Keratinocyte (primary cell): ENCODE results near the gene UBQLN3.

Experiments
- CTCF ChIP-seq, 3 experiments: IDR thresholded peaks in 1 of 3; conservative IDR thresholded peaks in 1 of 3; optimal IDR thresholded peaks in 1 of 3; 2 replicates in 2 of 3; 3 replicates in 1 of 3; pipeline versions ENCODE3 to v1.5.1; 2011; ENCODE audit warnings: low read length in 3 of 3, mild to moderate bottlenecking in 3 of 3, moderate library complexity in 2 of 3, control low read depth in 1 of 3, inconsistent platforms in 1 of 3; ENCODE audit not compliant: insufficient read depth in 2 of 3; ENCODE audit errors: extremely low read depth in 1 of 3
- EZH2 ChIP-seq: IDR thresholded peaks from one replicate; pipeline ENCODE4 v1.6.1; 2012; ENCODE audit warnings: inconsistent platforms, mild to moderate bottlenecking, low read length, moderate library complexity

DNA sequence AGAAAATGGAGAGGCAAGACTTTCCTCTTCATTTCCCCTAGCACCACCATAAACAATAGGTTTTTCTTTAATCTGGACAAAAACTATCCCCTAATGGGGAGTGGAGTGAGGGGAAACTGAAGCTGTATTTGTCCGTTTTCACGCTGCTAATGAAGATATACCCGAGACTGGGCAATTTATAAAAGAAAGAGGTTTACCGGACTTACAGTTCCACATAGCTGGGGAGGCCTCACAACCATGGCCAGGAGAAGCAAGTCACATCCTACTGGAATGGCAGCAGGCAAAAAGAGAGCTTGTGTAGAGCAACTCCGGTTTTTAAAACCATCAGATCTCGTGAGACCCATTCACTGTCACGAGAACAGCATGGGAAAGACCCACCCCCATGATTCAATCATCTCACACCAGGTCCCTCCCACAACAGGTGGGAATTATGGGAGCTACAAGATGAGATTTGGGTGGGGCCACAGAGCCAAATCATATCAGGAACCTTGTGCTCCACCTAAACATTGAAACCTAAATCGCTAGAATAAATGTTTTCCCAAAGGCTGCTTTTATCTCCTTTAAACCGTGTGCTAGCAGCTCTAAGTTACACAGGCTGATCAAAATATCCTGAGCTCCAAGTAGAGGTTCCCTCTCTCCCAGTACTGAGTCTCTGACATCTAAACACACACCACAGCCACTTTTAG, 4.3 kb downstream of the UBQLN3 start:
- TF ChIP-seq EZH2 = no peak
- no peak for TF ChIP-seq CTCF (optimal IDR thresholded peaks at IDR 0.05 in 1 of 3, IDR thresholded peaks at IDR 0.05 in 1 of 3, conservative IDR thresholded peaks at IDR 0.05 in 1 of 3; ENCODE audit: extremely low read depth in 1 of 3, insufficient read depth in 2 of 3, low read length in 3 of 3)
